COR-L47 (cell line): ENCODE data around the gene KRI1.
A peak's percentile ranks its signal among the peaks of the same experiment; 100 is the strongest.

Experiments
- DNase-seq: peaks from one replicate; lab custom pipeline; 2025; lab: John Stamatoyannopoulos, UW

Gene KRI1

DNA sequence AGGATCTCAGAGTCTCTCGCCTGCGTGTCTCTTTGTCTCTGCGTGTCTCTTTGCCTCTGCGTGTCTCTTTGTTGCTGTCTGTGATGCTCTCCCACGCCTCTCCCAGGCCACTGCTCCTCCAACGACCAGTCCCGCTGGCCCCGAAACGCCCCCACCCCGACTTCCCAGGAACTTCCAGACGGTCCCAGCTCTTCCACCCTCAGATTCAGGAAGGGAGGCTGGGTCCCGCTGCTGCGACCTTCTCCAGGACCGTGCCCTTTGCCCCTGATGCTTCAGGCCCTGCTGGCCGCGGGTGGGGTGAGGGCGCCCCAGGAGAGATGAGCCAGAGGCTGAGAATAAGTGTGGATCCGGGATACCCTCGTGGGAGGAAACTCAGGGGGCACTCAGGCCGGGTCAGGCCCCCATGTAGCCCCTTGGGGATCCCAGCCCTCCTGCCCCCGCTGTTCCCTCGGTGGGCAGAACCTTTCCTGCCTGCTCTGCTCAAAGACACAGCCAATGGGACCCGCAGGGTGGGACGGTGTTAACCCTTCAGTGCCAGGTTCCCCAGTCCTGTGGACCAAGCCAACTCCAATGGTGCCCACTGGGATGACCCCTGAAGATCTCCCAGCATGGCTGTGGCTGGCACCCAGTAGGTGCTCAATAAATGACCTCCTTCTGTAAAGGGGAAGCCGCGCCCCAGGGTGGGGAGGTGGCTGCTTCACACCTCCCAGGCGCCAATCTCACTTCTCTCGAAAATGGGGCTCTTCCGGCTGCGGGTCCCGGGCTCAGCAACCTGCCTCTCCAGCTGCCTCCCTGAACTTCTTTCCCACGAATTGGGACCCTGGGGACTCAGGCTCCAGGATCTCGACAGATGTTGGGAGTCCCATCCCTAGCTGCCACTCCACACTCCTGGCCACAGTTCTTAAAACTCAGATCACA is 47.1 kb downstream of the KRI1 start:
- no peak for DNase-seq

DNA sequence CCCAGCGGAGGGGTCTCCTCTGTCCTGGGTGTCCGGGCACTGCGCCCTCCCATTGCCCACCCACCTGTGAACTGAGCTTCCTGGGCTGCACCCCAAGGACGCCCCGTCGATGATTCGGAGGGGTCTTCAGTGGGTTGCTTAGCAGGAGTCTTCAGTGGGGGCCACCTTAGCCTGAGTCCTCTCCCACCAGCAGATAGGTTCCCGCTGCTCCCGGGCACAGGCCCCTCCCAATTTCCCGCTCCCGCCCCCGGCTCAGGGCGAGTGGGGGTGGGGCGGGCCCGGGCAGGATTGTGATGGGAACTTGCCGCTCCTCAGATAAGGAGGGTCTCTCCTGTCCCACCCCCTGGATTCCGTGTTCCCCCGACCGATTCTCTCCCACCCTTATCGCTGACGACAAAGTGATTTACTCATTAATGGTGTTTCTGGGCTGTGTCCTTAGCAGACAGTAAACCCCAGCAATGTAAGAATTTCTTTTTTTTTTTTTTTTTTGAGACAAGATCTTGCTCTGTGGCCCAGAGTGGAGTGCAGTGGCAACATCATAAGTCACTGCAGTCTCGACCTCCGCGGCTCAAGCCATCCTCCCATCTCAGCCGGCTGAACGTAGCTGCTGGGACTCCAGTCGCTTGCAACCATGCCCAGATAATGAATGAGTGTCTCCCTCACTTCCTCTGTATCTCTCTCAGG is 47.9 kb downstream of the KRI1 start:
- peak; percentile 20 for DNase-seq

DNA sequence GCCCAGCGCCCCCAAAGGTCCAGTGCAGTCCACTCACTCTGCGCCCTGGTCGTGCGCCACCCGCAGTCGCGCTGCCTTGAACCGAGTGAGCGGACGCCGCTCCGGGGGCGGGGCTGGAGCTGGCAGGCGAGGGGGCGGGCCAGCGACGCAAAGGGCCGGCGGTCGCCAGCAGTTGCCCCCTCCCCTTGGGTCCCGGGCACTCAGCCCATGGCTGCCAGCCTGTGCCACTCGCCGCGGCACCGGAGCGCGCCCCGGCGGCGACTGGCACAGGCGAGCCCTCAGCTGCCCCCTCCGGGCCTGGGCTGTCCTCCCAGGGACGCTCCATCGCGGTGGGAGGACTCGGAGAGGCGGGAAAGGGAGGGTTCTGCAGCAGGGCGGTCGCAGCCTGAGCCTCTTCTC is 48.5 kb downstream of the KRI1 start, which contains the start of gene S1PR5:
Gene S1PR5, minus strand, starts transcription at position 87 of the 399 bp plus-strand sequence. CDS start 2,436 bp downstream, outside the sequence.
- DNase-seq, result peak; percentile 25

DNA sequence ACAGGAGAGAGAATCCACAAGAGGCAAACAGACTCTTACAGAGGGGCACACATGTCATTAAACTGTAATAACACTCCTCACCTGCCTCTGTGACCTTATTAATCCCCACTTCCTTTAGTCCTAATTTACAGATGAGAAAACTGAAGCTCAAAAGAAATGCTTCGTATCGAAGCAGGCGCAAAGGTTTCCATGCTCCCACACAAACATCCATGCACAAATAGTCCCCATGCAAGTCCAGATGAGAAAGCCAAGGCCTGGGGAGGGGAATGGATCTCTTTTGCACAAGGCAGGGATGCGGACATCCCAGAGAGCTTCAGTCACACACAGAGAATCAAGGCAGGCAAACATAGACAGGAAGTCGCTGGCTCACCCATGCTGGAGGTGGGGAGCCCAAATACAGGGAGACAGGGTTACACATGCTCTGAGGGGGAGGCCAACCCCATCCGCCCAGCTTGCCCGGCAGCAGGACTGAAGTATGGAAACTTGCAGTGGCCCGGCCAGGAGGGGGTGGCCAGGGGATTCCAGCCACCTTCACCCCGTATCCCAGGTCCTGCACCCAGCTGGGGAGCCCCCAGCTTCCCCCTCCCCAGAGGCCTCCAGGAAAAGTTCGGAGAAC is 49.0 kb downstream of the KRI1 start:
- peak; percentile 7 for DNase-seq

DNA sequence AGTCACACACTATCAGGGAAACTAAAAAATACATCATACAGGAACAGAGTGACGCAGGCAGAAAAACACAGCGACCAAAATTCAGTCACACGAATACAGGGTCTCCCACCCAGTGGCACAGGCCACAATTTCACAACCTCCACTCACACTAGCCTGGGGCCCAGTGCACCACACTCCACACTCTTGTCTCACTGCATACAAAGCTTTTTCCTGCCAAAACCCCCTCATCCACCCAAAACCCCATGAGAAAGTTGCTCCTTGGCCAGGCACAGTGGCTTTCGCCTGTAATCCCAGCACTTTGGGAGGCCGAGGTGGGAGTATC is 49.8 kb downstream of the KRI1 start:
- no peak for DNase-seq

DNA sequence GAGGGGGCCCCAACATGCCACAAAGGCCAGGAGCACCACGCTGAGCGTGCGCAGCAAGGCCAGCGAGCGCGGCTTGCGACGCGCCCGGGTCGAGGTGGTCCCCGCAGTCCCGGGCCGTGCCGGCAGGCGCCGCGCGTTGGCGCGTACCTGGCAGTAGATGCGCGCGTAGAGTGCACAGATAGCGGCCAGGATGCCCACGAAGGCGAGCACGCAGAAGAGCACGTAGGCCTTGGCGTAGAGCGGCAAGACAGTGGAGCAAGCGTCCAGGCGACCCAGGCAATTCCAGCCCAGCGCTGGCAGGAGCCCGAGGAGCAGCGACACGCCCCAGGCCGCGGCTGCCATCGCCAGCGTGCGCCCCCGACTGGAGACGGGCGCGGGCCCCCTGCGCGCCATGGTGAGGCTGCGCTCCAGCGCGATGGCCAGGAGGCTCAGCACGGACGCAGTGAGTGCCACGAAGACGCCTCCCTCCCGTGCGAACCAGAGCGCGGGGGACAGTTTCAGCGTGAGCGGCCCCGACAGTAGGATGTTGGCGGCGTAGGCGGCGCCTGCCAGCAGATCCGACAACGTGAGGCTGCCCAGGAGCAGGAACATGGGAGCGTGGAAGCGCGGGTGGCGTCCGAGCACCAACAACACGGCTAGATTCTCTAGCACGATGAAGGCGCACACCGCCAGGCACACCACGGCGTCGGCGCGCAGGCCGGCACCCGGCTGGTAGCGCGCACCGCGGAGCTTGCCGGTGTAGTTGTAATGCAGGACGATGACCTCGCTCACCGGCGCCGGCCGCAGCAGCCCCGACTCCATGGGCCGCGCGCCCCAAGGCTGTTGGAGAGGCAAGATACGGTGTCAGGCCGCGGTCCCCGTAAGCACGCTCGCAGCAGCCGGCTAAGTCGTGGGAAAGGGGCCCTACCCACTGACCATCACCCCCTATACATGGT is 51.3 kb downstream of the KRI1 start:
- no peak for DNase-seq

DNA sequence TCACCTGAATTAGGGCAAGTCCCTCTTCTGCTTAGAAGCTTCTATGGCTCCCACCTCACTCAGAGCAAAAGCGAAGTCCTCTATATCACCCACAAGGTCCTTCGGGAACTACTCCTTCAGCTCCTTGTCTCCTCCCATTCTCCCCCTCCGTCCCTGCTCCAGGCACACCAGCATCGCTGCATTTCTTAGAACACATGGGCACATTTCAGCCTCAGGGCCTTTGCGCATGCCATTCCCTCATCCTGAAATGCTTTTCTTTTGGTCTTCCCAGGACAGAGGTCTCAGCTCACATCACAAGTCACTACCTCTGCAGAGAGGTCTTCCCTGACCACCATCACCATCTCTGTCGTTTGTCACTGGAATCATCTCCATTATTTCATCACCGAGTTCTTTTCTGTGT is 52.6 kb downstream of the KRI1 start:
- DNase-seq, result no peak

DNA sequence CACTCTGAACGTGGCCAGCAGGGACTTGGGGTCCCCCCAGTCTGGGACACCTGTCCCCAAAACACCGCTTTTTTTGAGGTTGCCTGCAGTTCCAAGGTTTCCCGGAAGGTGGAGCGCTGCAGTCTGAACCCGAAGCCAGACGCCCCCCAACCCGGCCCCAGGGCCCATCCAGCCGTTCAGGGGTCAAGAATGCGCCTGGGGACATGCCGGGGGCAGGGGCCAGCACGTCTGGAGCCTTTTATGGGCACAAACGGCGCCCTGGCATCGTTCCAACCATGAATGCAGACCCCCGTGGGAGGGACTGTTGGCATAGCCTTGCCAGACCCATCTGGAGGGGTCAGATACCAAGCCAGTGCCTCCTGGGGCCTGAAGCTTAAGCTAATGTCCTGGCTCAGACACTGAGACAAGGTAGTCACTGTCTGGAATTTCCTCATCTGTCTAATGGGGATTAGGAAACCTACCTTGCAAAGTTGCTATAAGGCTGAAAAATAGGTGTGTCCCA is 55.5 kb downstream of the KRI1 start:
- DNase-seq, result no peak

DNA sequence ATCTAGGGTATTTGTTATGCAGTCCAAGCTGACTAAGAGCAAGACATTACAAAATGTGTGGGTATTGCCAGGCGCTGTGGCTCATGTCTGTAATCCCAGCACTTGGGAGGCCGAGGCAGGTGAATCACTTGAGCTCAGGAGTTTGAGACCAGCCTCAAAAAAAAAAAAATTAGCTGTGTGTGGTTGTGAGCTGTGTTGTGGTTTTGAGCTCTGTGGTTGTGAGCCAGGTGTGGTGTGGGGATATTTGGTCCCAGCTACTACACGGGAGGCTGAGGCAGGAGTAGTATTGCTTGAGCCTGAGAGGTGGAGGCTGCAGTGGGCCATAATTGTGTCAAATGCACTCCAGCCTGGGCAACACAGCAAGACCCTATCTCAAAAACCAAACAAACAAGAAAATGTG is 57.1 kb downstream of the KRI1 start:
- no peak for DNase-seq

DNA sequence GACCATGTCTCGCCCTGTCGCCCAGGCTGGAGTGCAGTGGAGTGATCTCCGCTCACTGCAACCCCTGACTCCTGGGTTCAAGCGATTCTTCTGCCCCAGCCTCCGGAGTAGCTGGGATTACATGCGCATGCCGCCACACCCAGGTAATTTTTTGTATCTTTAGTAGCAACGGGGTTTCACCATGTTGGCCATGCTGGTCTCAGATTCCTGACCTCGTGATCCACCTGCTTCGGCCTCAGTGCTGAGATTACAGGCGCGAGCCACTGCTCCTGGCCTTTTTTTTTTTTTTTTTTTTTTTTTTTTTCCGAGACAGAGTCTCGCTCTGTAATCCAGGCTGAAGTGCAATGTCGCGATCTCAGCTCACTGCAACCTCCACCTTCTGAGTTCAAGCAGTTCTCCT is 57.8 kb downstream of the KRI1 start:
- no peak for DNase-seq

DNA sequence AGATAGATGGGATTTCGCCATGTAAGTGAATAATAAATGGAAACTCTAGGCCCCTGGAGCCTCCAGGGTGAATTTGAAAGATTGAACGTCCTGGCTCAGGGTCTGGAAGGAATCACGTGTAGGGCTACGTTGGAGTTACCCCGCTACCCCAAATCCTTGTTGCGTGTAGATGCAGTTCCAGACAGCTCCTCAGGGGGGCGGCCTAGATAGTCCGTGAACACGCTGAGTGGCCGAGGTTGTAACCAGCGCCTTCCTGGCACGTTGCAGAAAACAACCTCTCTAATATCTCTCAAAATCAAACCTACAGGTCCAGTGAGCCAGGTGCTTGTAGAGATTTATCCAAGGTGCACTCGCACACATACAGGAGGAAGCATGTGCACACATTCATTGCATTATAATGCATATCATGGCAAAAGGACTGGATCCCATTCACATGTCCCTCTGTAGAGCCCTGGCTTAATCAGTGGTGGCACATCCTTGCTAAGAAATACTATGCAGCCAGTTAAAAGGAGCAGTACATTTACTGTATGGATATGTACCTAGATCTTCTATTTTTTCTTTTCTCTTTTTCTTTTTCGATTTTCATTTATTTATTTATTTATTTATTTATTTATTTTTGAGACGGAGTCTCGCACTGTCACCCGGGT is 60.1 kb downstream of the KRI1 start:
- peak; percentile 2 for DNase-seq
